Effector memory CD4-positive, alpha-beta T cell (primary cell): Measurements from ENCODE around the gene PLEKHA4.

ENCODE experiments used
- DNase-seq, 3 donors: peaks; one replicate each; pipeline ENCODE4 v3.0.0-alpha.2; 2020
- H3K27ac ChIP-seq: 2 replicates; pipeline ENCODE4 v1.7.0; 2013; ENCODE audit warnings: mild to moderate bottlenecking, low read length, moderate library complexity; ENCODE audit not compliant: insufficient read depth, poor library complexity, severe bottlenecking
- H3K27me3 ChIP-seq: replicated peaks from 2 replicates; pipeline ENCODE4 v1.7.0; 2013; ENCODE audit warnings: mild to moderate bottlenecking, low read length; ENCODE audit not compliant: insufficient read depth, control insufficient read depth, poor library complexity, severe bottlenecking
- H3K36me3 ChIP-seq: 2 replicates; pipeline ENCODE4 v1.7.0; 2013; ENCODE audit warnings: mild to moderate bottlenecking, low read length, moderate library complexity; ENCODE audit not compliant: control insufficient read depth, insufficient read depth
- H3K4me1 ChIP-seq: 2 replicates; pipeline ENCODE4 v1.7.0; 2013; ENCODE audit warnings: low read length, mild to moderate bottlenecking; ENCODE audit not compliant: control insufficient read depth, insufficient read depth, poor library complexity, severe bottlenecking
- H3K4me3 ChIP-seq: 2 replicates; pipeline ENCODE4 v1.7.0; 2013; ENCODE audit warnings: low read length, low read depth, mild to moderate bottlenecking; ENCODE audit not compliant: insufficient read depth, poor library complexity, severe bottlenecking
- H3K9me3 ChIP-seq: 2 replicates; pipeline ENCODE4 v1.7.0; 2013; ENCODE audit warnings: mild to moderate bottlenecking, low read length, moderate library complexity; ENCODE audit not compliant: control insufficient read depth

Gene PLEKHA4

DNA sequence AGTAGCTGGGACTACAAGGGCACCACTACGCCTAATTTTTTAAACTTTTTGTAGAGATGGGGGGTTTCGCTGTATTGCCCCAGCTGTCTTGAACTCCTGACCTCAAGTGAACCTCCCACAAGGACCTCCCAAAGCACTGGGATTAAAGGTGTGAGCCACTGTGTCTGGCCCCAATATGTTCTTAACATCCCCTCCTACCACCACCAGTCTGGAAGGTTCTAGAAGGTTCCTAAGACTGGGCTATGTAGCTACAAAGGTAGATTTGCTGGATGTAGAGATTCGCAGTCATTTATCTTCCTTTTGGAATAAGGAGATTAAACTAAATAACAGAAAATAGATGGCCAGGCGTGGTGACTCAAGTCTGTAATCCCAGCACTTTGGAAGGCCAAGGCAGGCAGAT lies 37.5 kb downstream of the PLEKHA4 start:
- no peak for DNase-seq
- Histone ChIP-seq H3K27me3 (no peaks in the 10 kb centered on the region), H3K4me3 (no peak overlapping the region), H3K4me1 (peaks cover 9% of the 10 kb centered on the region), H3K36me3 (no peaks in the 10 kb centered on the region), H3K27ac (no peak overlapping the region), H3K9me3 (no peaks in the 10 kb centered on the region)

DNA sequence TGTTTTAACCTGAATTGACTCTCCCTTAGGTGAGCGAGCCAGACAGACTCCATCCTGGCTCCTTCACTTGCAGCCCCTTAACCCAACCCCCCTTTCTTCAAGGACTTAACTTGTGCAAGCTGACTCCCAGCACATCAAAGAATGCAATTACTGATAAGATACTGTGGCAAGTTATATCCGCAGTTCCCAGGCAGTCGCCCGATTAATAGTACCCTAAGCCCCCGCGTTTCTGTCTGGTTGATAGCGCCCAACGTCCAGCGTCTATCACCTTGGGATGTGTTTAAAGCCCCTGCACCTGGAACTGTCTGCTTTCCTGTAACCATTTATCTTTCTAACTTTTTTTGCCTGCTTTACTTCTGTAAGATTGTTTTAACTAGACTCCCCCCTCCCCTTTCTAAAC lies 38.3 kb downstream of the PLEKHA4 start:
- no peak overlapping the region for H3K27ac ChIP-seq
- no peak for DNase-seq
- no peaks in the 10 kb centered on the region for H3K27me3 ChIP-seq
- H3K4me1 ChIP-seq, result no peaks in the 10 kb centered on the region
- H3K4me3 ChIP-seq, result no peak overlapping the region
- no peaks in the 10 kb centered on the region for H3K36me3 ChIP-seq
- H3K9me3 ChIP-seq, result no peaks in the 10 kb centered on the region

DNA sequence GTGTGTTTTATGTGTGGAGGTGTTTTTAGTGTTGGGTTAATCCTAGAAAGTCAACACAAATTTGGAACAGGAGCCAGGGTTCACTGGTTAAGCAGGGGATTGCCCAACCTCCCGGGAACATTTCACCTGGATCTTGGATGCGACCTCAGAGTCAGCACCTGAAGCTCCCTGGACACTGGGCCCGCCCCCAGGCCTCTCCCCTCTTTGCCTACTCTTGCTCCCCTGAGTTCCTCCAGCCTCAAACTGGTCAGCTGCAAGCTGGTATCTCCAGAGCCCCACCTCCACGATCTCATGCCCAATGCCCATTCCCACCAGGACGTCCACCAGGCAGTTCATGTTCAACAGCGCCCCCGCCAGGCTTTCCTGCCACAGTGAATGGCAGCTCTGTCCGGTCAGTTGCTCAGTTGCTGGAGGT lies 41.8 kb downstream of the PLEKHA4 start:
- Histone ChIP-seq H3K4me1 (no peaks in the 10 kb centered on the region), H3K9me3 (no peaks in the 10 kb centered on the region), H3K4me3 (no peak overlapping the region), H3K36me3 (no peaks in the 10 kb centered on the region), H3K27me3 (no peaks in the 10 kb centered on the region), H3K27ac (no peak overlapping the region)
- DNase-seq, result no peak

DNA sequence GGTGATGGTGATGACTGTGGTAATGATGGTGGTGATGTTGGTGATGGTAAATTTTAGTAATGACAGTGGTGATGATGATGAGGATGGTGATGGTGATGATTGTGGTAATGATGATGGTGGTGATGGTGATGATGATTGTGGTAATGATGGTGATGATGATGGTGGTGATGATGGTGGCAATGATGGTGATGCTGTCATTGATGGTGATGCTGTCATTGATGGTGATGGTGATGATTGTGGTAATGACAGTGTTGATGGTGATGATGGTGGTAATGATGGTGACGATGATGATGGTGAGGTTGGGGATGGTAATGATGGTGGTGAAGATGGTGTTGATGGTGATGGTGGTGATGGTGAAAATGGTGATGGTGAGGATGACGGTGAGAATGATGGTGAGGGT lies 45.9 kb downstream of the PLEKHA4 start:
- no peaks in the 10 kb centered on the region for H3K9me3 ChIP-seq
- no peaks in the 10 kb centered on the region for H3K4me1 ChIP-seq
- DNase-seq, result no peak
- no peak overlapping the region for H3K4me3 ChIP-seq
- H3K36me3 ChIP-seq, result no peaks in the 10 kb centered on the region
- H3K27ac ChIP-seq, result no peak overlapping the region
- H3K27me3 ChIP-seq, result no peaks in the 10 kb centered on the region

DNA sequence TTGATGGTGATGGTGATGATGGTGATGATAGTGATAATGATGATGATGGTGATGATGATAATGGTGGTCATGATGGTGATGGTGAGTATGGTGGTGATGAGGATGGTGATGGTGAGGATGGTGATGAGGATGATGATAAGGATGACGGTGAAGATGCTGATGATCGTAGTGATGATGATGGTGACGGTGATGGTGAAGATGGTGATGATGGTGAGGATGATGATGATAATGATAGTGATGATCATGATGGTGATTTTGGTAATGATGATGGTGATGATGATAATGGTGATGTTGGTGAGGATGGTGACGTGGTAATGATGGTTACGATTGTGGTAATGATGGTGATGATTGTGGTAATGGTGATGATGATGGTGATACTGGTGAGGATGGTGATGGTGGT lies 46.8 kb downstream of the PLEKHA4 start:
- H3K9me3 ChIP-seq, result no peaks in the 10 kb centered on the region
- H3K27ac ChIP-seq, result no peak overlapping the region
- H3K4me1 ChIP-seq, result no peaks in the 10 kb centered on the region
- no peak overlapping the region for H3K4me3 ChIP-seq
- no peaks in the 10 kb centered on the region for H3K27me3 ChIP-seq
- H3K36me3 ChIP-seq, result no peaks in the 10 kb centered on the region
- no peak for DNase-seq

DNA sequence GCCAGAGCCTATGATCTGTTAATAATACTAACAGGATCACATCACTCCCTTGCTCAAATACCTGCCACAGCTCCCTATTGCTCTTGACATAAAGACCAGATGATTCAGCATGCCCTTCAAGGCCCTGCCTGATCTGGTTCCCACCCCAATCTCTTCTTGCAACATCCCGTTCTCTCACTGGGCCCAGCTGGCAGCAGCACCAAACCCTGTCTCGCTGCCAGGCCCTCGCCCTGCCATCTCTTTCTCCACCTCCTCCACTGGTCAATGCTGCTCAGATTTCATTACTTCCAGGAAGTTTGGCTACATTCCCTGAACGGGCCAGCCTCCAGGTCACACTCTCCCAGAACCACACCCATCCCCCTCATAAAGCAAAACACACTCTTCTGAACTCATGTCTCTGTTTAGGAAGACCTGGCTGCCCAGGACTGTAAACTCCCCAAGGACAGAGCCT lies 49.0 kb downstream of the PLEKHA4 start:
- no peaks in the 10 kb centered on the region for H3K27me3 ChIP-seq
- H3K4me3 ChIP-seq, result no peak overlapping the region
- H3K4me1 ChIP-seq, result no peaks in the 10 kb centered on the region
- H3K36me3 ChIP-seq, result no peaks in the 10 kb centered on the region
- no peaks in the 10 kb centered on the region for H3K9me3 ChIP-seq
- H3K27ac ChIP-seq, result no peak overlapping the region
- DNase-seq, result no peak

DNA sequence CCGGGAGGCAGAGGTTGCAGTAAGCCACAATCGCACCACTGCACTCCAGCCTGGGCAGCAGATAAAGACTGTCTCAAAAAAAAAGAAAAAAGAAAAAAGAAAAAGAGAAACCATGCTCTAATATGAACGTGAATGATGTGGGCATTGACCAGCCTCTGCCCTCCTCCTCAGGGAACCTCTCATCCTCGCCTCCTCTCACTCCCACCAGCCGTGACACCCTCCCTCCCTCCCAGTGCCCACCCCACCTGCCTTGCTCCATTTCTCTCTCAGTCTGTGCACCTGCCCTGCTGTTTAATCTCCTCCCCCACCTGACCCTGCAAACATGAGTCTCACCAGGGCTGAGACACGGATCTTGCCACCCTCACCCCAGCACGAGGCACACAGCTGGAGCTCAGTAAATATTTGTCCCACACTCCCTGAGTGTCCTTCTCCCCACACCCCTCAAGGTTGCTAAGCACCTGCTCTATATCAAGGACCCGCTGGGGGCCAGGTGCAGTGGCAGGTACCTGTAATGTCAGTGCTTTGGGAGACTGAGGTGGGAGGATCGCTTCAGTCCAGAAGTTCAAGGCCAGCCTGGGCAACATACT lies 50.1 kb downstream of the PLEKHA4 start:
- H3K27me3 ChIP-seq, result no peaks in the 10 kb centered on the region
- H3K4me1 ChIP-seq, result no peaks in the 10 kb centered on the region
- H3K36me3 ChIP-seq, result no peaks in the 10 kb centered on the region
- no peak for DNase-seq
- no peak overlapping the region for H3K4me3 ChIP-seq
- no peaks in the 10 kb centered on the region for H3K9me3 ChIP-seq
- H3K27ac ChIP-seq, result no peak overlapping the region

DNA sequence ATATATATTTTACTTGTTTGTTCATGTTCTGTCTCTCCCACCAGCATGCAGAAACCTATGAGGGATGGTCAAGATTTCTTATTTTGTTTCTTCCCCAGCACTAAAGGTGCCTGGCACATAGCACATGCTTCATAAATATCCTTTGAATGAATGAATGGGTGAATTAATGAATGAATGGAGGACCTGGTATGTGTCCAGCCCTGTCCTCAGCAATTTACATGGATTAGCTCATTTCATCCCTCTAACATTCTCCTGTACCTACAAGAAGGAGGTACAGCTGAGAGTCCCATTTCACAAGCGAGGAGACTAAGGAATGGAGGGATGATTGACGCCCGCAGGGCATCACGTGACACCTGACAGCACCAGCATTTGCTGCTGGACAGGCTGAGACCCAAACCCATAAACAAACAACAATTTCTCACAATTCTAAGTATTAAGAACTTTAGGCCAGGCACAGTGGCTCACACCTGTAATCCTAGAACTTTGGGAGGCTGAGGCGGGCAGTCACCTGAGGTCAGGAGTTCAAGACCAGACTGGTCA lies 50.8 kb downstream of the PLEKHA4 start:
- Histone ChIP-seq H3K4me1 (no peaks in the 10 kb centered on the region), H3K4me3 (no peak overlapping the region), H3K9me3 (no peaks in the 10 kb centered on the region), H3K27me3 (no peaks in the 10 kb centered on the region), H3K36me3 (no peaks in the 10 kb centered on the region), H3K27ac (no peak overlapping the region)
- no peak for DNase-seq

DNA sequence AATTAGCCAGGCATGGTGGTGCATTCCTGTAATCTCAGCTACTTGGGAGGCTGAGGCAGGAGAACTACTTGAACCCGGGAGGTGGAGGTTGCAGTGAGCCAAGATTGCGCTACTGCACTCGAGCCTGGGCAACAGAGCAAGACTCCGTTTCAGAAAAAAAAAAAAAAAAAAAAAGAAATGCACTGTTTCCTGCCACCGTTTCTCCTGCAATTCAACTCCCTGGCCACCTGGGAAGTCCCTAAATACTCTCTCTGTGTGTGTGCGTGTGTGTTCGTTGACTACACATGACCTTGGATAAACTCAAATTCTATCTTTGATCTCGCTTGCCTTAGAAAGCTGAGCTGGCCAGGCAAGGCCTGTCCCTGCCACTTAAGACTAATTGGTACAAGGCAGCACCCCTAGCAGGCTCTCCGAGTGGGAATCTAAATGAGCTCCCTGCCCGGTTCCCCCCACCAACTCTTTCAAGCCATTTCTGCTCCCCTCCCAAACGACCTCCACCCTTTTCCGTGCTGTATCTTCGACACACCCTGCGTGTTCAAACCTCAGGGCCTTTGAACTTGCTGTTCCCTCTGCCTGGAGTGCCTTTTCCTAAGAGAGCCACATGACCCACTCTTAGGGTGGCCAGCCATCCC lies 52.4 kb downstream of the PLEKHA4 start:
- Histone ChIP-seq H3K4me1 (no peaks in the 10 kb centered on the region), H3K27ac (no peak overlapping the region), H3K36me3 (no peaks in the 10 kb centered on the region), H3K9me3 (no peaks in the 10 kb centered on the region), H3K27me3 (no peaks in the 10 kb centered on the region), H3K4me3 (no peak overlapping the region)
- no peak for DNase-seq

DNA sequence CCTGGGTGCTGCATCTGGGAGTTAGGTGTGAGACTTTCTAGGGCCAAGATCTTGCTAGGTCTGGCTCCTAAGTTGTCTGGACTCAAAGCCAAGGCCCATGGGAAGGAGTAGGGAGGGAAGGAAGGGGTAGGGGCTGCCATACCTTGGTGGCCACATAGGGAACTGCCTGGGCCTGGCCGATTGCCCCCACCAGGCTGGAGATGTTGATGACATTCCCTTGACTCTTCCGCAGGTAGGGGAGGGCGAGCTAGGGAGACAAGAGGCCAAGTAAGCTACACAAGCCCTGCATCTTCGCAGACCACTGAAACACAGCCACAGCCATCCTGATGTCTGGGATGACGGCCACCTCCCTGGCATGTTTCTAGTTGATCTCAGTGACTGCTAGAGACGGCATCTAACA lies 53.5 kb downstream of the PLEKHA4 start:
- H3K4me1 ChIP-seq, result no peaks in the 10 kb centered on the region
- H3K4me3 ChIP-seq, result no peak overlapping the region
- H3K9me3 ChIP-seq, result no peaks in the 10 kb centered on the region
- H3K36me3 ChIP-seq, result no peaks in the 10 kb centered on the region
- no peak for DNase-seq
- no peak overlapping the region for H3K27ac ChIP-seq
- H3K27me3 ChIP-seq, result no peaks in the 10 kb centered on the region
